ENCODE measurements around the gene LZTS3. TPM values are rescaled to one million over a fixed set of nuclear protein-coding genes. Genes with fewer than 3 reads are reported as not detected.

Gene LZTS3
- total RNA-seq, 5 donors from 2014 or later (not counting 1 experiment from before 2014, with no cell fraction given): 14.4 to 19.6 (median 15.3) TPM

DNA sequence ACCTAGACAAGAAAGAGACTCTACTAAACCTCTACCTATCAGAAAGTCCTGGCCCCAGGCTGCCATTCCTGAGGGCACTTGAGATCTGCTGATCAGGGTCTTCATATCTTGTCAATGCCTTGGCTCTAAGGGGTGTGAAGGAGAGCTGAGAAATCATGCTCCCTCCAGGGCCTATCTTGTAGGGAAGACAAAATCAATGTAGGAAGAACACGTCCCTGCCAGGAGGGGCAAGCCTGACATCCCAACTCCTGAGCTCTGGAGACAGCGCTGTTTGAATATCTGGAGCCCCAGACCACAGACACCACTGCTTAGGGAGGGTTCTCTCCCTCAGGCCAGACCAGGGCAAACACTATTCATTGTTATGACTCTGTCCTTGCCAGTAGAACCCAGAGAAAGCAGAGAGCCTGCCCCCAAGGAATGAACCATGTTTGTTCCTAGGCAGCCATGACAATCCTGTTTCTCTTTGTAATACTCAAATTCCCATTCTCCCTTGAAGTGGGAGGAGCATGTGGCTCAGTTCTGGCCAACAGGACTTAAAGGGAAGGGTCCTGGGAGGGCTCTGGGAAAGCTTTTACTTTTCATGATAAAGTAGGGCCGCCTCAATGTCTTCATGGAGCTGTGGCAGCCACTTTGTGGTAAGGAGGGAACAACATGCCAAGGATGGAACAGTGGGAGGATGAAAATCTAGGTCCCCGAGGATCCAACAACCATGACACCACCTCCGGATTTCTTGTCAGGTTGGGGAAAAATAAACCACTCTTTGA is 11.9 kb downstream of the LZTS3 start:
- Mint-ChIP-seq H3K36me3 (no peaks in the 10 kb centered on the region), H3K27ac (peak overlapping the region in 1 of 2 donors; percentile 15), H3K9me3 (no peaks in the 10 kb centered on the region), H3K27me3 (no peaks in the 10 kb centered on the region), H3K4me3 (peak overlapping the region; percentile 44 to 98 (median 66)), H3K4me1 (peaks cover 31 to 33% (median 33%) of the 10 kb centered on the region in 3 donors)
- Histone ChIP-seq H3K9me3 (no peaks in the 10 kb centered on the region), H3K4me1 (ENCODE audit: control insufficient read depth in 1 of 2, extremely low read depth in 1 of 2, insufficient read depth in 2 of 2, low read length in 2 of 2) (peaks cover 15 to 38% of the 10 kb centered on the region in 2 experiments), H3K27me3 (replicated peaks in 1 of 2; ENCODE audit: control insufficient read depth in 2 of 2, extremely low read depth in 1 of 2, insufficient read depth in 2 of 2, low read length in 1 of 2) (peaks cover 0 to 14% of the 10 kb centered on the region in 2 experiments), H3K4me3 (ENCODE audit: control insufficient read depth in 1 of 2, extremely low read depth in 1 of 2, low read length in 1 of 2) (no peak overlapping the region), H3K36me3 (ENCODE audit: control insufficient read depth in 2 of 2, extremely low read depth in 1 of 2, insufficient read depth in 1 of 2, low read length in 1 of 2) (no peaks in the 10 kb centered on the region), H3K27ac (ENCODE audit: low read length) (no peak overlapping the region)
- ChIA-PET CTCF (interaction anchor here in 1 of 2 donors (0.6 kb wide), 1 partner anchor 58 kb away, joined by 7 read pairs; no protein-coding TSS in a partner anchor), POLR2A (interaction anchor here (0.6 to 1.6 kb wide), 4 partner anchors 11 to 236 kb away, joined by 3 to 4 read pairs (median 4); no protein-coding TSS in a partner anchor)
- WGBS (ENCODE audit: insufficient coverage): 86% methylated on average over 1 of the region's 5 CpGs
- ATAC-seq (replicated peaks in 1 of 4) (no peak), DNase-seq (no peak)

GRCh38 chr20:3160418-3160817 is 12.9 kb downstream of the LZTS3 start:
- Mint-ChIP-seq H3K27me3 (no peaks in the 10 kb centered on the region), H3K9me3 (no peaks in the 10 kb centered on the region), H3K27ac (peak overlapping the region in 1 of 2 donors; percentile 64), H3K36me3 (peaks cover 4% of the 10 kb centered on the region), H3K4me3 (peak overlapping the region; percentile 21 to 98 (median 53)), H3K4me1 (peaks cover 42 to 44% (median 43%) of the 10 kb centered on the region in 3 donors)
- Histone ChIP-seq H3K27me3 (replicated peaks in 1 of 2; ENCODE audit: control insufficient read depth in 2 of 2, extremely low read depth in 1 of 2, insufficient read depth in 2 of 2, low read length in 1 of 2) (peaks cover 0 to 4% of the 10 kb centered on the region in 2 experiments), H3K4me3 (ENCODE audit: control insufficient read depth in 1 of 2, extremely low read depth in 1 of 2, low read length in 1 of 2) (peak overlapping the region; percentile 75 to 95), H3K36me3 (ENCODE audit: control insufficient read depth in 2 of 2, extremely low read depth in 1 of 2, insufficient read depth in 1 of 2, low read length in 1 of 2) (peaks cover 0 to 4% of the 10 kb centered on the region in 2 donors), H3K9me3 (no peaks in the 10 kb centered on the region), H3K27ac (ENCODE audit: low read length) (peak overlapping the region; percentile 88), H3K4me1 (ENCODE audit: control insufficient read depth in 1 of 2, extremely low read depth in 1 of 2, insufficient read depth in 2 of 2, low read length in 2 of 2) (peaks cover 15 to 45% of the 10 kb centered on the region in 2 experiments)
- POLR2A ChIA-PET: interaction anchor here (0.6 to 0.8 kb wide), 3 partner anchors 12 to 745 kb away, joined by 3 to 11 read pairs (median 6); no protein-coding TSS in a partner anchor
- ATAC-seq (replicated peaks in 1 of 4) (no peak), DNase-seq (no peak)
- WGBS (ENCODE audit: insufficient coverage): 65% methylated on average over 6 of the region's 6 CpGs
- CTCF ChIA-PET: interaction anchor here in 1 of 2 donors (0.6 kb wide), 2 partner anchors 83 to 107 kb away, joined by 3 to 4 read pairs; no protein-coding TSS in a partner anchor

DNA sequence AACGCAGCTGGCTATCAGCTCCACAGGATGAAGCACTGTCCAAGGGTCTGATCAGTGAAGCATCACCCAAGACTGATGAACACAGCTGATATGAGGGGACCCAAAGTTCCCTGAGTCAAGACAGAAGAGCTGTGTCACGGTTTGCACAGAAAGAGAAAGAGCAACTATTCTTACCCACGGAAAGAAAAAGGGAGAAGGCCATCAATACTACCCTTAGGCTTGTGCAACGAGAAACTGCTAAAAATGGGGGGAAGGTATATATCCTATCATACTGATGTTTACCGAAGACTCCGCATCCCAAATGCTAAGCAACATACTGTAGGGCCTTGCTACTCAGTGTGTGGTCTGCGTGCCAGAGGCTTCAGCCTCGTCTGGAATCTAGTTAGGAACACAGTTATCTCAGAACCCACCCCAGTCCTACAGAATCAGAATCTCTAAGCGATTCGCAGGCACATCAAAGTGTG is 14.3 kb downstream of the LZTS3 start:
- WGBS (ENCODE audit: insufficient coverage): 0% methylated on average over 3 of the region's 10 CpGs
- ATAC-seq (replicated peaks in 1 of 4) (peak; percentile 2 to 22 (median 12)), DNase-seq (peak in 1 of 35 experiments; percentile 36)
- Mint-ChIP-seq H3K27ac (peak overlapping the region; percentile 93 to 98), H3K27me3 (no peaks in the 10 kb centered on the region), H3K36me3 (peaks cover 7% of the 10 kb centered on the region), H3K4me1 (peaks cover 52 to 54% (median 54%) of the 10 kb centered on the region in 3 donors), H3K4me3 (peak overlapping the region; percentile 94 to 98 (median 97)), H3K9me3 (no peaks in the 10 kb centered on the region)
- peak overlapping the region; percentile 88 for H3K27ac ChIP-seq (ENCODE audit: low read length)
- H3K4me3 ChIP-seq (ENCODE audit: control insufficient read depth in 1 of 2, extremely low read depth in 1 of 2, low read length in 1 of 2): peak overlapping the region; percentile 75 to 95
- ChIA-PET CTCF (no interaction called here), POLR2A (interaction anchor here in 1 of 2 donors (0.5 to 0.7 kb wide), 2 partner anchors 29 to 125 kb away, joined by 3 to 5 read pairs; no protein-coding TSS in a partner anchor)
- H3K9me3 ChIP-seq: no peaks in the 10 kb centered on the region
- peaks cover 0 to 2% of the 10 kb centered on the region in 2 experiments for H3K27me3 ChIP-seq (replicated peaks in 1 of 2; ENCODE audit: control insufficient read depth in 2 of 2, extremely low read depth in 1 of 2, insufficient read depth in 2 of 2, low read length in 1 of 2)
- H3K4me1 ChIP-seq (ENCODE audit: control insufficient read depth in 1 of 2, extremely low read depth in 1 of 2, insufficient read depth in 2 of 2, low read length in 2 of 2): peaks cover 15 to 48% of the 10 kb centered on the region in 2 experiments
- H3K36me3 ChIP-seq (ENCODE audit: control insufficient read depth in 2 of 2, extremely low read depth in 1 of 2, insufficient read depth in 1 of 2, low read length in 1 of 2): peaks cover 0 to 13% of the 10 kb centered on the region in 2 donors

DNA sequence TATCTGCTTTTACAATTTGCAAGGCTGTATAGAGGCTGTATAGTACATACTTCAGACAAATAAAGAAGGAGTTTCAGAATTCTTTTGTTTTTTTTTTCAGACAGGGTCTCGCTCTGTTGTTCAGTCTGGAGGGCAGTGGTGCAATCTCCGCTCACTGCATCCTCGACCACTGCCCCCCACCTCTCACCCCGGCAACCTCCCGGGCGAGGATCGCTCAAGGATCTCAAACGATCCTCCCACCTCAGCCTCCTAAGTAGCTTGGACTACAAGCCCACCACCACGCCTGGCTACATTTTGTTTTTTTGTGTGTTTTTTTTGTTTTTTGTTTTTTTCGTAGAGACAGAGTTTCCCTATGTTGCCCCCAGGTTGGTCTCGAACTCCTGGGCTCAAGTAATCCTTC is 15.5 kb downstream of the LZTS3 start:
- peaks cover 14% of the 10 kb centered on the region for H3K36me3 Mint-ChIP-seq
- Histone ChIP-seq H3K4me3 (ENCODE audit: control insufficient read depth in 1 of 2, extremely low read depth in 1 of 2, low read length in 1 of 2) (peak overlapping the region in 1 of 2 donors; percentile 2), H3K27ac (ENCODE audit: low read length) (peak overlapping the region; percentile 12), H3K27me3 (replicated peaks in 1 of 2; ENCODE audit: control insufficient read depth in 2 of 2, extremely low read depth in 1 of 2, insufficient read depth in 2 of 2, low read length in 1 of 2) (no peaks in the 10 kb centered on the region), H3K9me3 (no peaks in the 10 kb centered on the region), H3K4me1 (ENCODE audit: control insufficient read depth in 1 of 2, extremely low read depth in 1 of 2, insufficient read depth in 2 of 2, low read length in 2 of 2) (peaks cover 15 to 48% of the 10 kb centered on the region in 2 experiments), H3K36me3 (ENCODE audit: control insufficient read depth in 2 of 2, extremely low read depth in 1 of 2, insufficient read depth in 1 of 2, low read length in 1 of 2) (peaks cover 0 to 16% of the 10 kb centered on the region in 2 donors)
- ChIA-PET CTCF (interaction anchor here (0.6 to 1.7 kb wide), 3 partner anchors 13 to 104 kb away, joined by 3 to 9 read pairs (median 7); no protein-coding TSS in a partner anchor), POLR2A (interaction anchor here (0.5 to 0.8 kb wide), 3 partner anchors 10 to 44 kb away, joined by 3 to 5 read pairs (median 3); no protein-coding TSS in a partner anchor)
- no peaks in the 10 kb centered on the region for H3K27me3 Mint-ChIP-seq
- H3K9me3 Mint-ChIP-seq: no peaks in the 10 kb centered on the region
- no peak for DNase-seq
- peak in 3 of 4 experiments; percentile 13 to 24 (median 14) for ATAC-seq (replicated peaks in 1 of 4)
- peak overlapping the region; percentile 69 to 98 (median 97) for H3K4me3 Mint-ChIP-seq
- peak overlapping the region; percentile 90 to 98 for H3K27ac Mint-ChIP-seq
- WGBS (ENCODE audit: insufficient coverage): no CpG with 5 or more reads among the region's 11 CpGs
- H3K4me1 Mint-ChIP-seq: peaks cover 63 to 65% (median 64%) of the 10 kb centered on the region in 3 donors

GRCh38 chr20:3156811-3157619 is 16.3 kb downstream of the LZTS3 start:
- ChIA-PET POLR2A (interaction anchor here in 1 of 2 donors (0.5 to 0.8 kb wide), 3 partner anchors 9 to 226 kb away, joined by 3 to 5 read pairs (median 3); no protein-coding TSS in a partner anchor), CTCF (interaction anchor here (0.7 to 1.7 kb wide), 3 partner anchors 39 to 103 kb away, joined by 3 to 7 read pairs (median 3); no protein-coding TSS in a partner anchor)
- H3K4me3 ChIP-seq (ENCODE audit: control insufficient read depth in 1 of 2, extremely low read depth in 1 of 2, low read length in 1 of 2): peak overlapping the region; percentile 2 to 12
- Mint-ChIP-seq H3K9me3 (no peaks in the 10 kb centered on the region), H3K4me3 (peak overlapping the region; percentile 69 to 98 (median 97)), H3K4me1 (peaks cover 71 to 73% (median 71%) of the 10 kb centered on the region in 3 donors), H3K27ac (peak overlapping the region; percentile 90 to 98), H3K36me3 (peaks cover 14% of the 10 kb centered on the region), H3K27me3 (no peaks in the 10 kb centered on the region)
- DNase-seq (peak in 1 of 35 experiments; percentile 55), ATAC-seq (replicated peaks in 1 of 4) (peak; percentile 74 to 92 (median 84))
- peaks cover 15 to 54% of the 10 kb centered on the region in 2 experiments for H3K4me1 ChIP-seq (ENCODE audit: control insufficient read depth in 1 of 2, extremely low read depth in 1 of 2, insufficient read depth in 2 of 2, low read length in 2 of 2)
- H3K27me3 ChIP-seq (replicated peaks in 1 of 2; ENCODE audit: control insufficient read depth in 2 of 2, extremely low read depth in 1 of 2, insufficient read depth in 2 of 2, low read length in 1 of 2): no peaks in the 10 kb centered on the region
- H3K27ac ChIP-seq (ENCODE audit: low read length): peak overlapping the region; percentile 12
- H3K36me3 ChIP-seq (ENCODE audit: control insufficient read depth in 2 of 2, extremely low read depth in 1 of 2, insufficient read depth in 1 of 2, low read length in 1 of 2): peaks cover 0 to 16% of the 10 kb centered on the region in 2 donors
- H3K9me3 ChIP-seq: no peaks in the 10 kb centered on the region
- WGBS (ENCODE audit: insufficient coverage): 45% methylated on average over 5 of the region's 8 CpGs

Measured in T-cell (primary cell).